ENCODE results near the gene DNAJC5G. TPM values are rescaled to one million over a fixed set of nuclear protein-coding genes. Genes with fewer than 3 reads are reported as not detected.

The DNAJC5G gene
- total RNA-seq, 1 experiment from 2014 or later: not detected

DNA sequence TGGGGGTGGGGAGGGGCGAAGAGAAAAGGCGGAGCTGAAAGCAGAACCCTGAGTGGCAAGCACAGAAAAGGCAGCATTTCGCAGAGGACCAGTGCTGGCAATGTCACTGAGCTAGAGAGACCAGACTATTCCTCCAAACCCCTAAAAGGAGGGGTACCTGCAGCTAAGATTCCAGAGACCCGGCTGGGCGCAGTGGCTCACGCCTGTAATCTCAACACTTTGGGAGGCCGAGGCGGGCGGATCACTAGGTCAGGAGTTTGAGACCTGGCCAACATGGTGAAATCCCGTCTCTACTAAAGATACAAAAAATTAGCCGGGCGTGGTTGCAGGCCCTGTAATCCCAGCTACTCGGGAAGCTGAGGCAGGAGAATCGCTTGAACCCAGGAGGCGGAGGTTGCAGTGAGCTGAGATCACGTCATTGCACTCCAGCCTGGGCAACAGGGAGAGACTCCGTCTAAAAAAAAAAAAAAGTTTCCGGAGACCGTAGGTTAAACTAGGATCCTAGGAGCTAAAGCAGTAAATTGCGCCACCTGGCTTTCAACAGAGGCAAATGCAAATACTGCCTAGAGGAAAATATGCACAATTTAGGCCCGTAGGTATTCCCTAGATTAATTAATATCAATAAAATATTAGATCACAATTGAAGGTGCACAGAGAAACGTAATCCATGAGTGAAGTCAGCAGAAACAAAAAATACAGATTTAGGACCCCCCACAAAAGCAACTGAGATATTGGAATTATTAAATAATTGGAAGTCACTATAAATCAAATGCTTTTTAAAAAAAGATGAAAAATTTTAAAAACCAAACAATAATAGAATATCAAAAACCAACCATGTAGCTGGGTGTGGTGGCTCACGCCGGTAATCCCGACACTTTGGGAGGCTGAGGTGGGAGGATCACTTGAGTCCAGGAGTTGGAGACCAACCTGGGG is 28.1 kb downstream of the DNAJC5G start:
- intact Hi-C loops (cut with micrococcal nuclease): loop anchor here (1.0 kb wide), 3 partner anchors 23 to 205 kb away; no protein-coding TSS in a partner anchor
- Histone ChIP-seq H3K9me3 (ENCODE audit: low read length) (no peaks in the 10 kb centered on the region), H3K36me3 (ENCODE audit: low read depth, low read length) (no peaks in the 10 kb centered on the region), H3K4me2 (ENCODE audit: low read length) (peak overlapping the region; percentile 75), H2AFZ (ENCODE audit: low read length) (peak overlapping the region; percentile 89), H4K20me1 (ENCODE audit: low read length) (no peaks in the 10 kb centered on the region), H3K79me2 (ENCODE audit: low read length) (no peaks in the 10 kb centered on the region), H3K27ac (ENCODE audit: low read length) (no peak overlapping the region), H3K9me2 (replicated peaks; ENCODE audit: low read length) (no peaks in the 10 kb centered on the region), H3F3A (ENCODE audit: low read length, unreplicated experiment) (no peaks in the 10 kb centered on the region), H3K27me3 (ENCODE audit: low read length) (no peaks in the 10 kb centered on the region), H3K4me1 (ENCODE audit: insufficient read depth, low read length) (peaks cover 12% of the 10 kb centered on the region), H3K4me3 (ENCODE audit: low read length) (peak overlapping the region; percentile 62), H3K9ac (ENCODE audit: low read length) (0 out of 2 replicates have a peak overlapping the region, but pooled peaks have one; percentile 6)
- TF ChIP-seq, protein P1, sequence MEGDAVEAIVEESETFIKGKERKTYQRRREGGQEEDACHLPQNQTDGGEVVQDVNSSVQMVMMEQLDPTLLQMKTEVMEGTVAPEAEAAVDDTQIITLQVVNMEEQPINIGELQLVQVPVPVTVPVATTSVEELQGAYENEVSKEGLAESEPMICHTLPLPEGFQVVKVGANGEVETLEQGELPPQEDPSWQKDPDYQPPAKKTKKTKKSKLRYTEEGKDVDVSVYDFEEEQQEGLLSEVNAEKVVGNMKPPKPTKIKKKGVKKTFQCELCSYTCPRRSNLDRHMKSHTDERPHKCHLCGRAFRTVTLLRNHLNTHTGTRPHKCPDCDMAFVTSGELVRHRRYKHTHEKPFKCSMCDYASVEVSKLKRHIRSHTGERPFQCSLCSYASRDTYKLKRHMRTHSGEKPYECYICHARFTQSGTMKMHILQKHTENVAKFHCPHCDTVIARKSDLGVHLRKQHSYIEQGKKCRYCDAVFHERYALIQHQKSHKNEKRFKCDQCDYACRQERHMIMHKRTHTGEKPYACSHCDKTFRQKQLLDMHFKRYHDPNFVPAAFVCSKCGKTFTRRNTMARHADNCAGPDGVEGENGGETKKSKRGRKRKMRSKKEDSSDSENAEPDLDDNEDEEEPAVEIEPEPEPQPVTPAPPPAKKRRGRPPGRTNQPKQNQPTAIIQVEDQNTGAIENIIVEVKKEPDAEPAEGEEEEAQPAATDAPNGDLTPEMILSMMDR (conservative IDR thresholded peaks at IDR 0.05; ENCODE audit: low read depth, low read length): peak; percentile 81
- no peak for TF ChIP-seq EZH2 (IDR thresholded peaks at IDR 0.05; ENCODE audit: low read length, unreplicated experiment)
- ChIA-PET CTCF (interaction anchor here (0.6 to 2.0 kb wide), 11 partner anchors 10 to 206 kb away, joined by 3 to 13 read pairs (median 4); partner anchors contain the start of gene PREB), POLR2A (ENCODE audit: unreplicated experiment) (interaction anchor here (0.6 to 0.8 kb wide), 3 partner anchors 20 to 1258 kb away, joined by 3 to 5 read pairs (median 4); partner anchors contain the start of gene KHK)
- BruUV-seq (replicated peaks): no TSS peak
- peak; percentile 49 for ATAC-seq
- DNase-seq: peak; percentile 82

DNA sequence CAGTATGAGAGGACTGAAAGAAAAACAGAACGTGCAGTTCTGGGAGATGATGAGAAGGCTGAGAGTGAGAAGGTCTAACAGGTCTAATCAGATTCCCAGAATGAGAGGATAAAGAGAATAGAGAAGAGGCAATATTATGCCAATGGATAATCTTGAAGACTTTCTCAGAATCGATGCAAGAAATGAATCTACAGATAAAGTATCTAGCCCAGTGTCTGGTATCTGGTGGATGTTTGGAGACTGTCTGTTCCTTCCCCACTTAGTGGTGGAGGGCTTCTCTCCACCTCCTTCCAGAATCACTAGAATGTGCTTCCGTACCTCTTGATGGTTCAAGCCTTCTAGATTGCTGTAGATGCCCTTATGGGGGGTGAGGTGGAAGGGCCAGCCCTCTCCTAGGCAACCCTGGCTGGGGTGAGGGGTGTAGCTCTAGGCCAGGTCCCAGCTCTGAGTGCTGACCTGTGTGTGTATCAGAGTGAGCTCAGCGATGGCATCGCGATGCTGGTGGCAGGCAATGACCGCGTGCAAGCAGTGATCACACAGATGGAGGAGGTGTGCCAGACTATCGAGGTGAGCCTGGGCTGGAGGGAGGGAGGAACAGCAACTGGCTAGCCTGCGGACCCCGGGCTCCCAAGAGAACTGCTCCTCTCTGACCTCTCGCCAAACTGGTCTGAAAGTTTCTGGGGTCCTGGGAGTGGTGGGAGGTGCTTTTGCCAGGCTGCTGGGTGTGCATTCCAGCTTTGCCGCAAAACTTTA is 29.4 kb downstream of the DNAJC5G start:
- no TSS peak for BruUV-seq (replicated peaks)
- Histone ChIP-seq H3K9me2 (replicated peaks; ENCODE audit: low read length) (no peaks in the 10 kb centered on the region), H3K4me2 (ENCODE audit: low read length) (no peak overlapping the region), H3K27me3 (ENCODE audit: low read length) (no peaks in the 10 kb centered on the region), H4K20me1 (ENCODE audit: low read length) (no peaks in the 10 kb centered on the region), H3K36me3 (ENCODE audit: low read depth, low read length) (no peaks in the 10 kb centered on the region), H3K9me3 (ENCODE audit: low read length) (no peaks in the 10 kb centered on the region), H3K79me2 (ENCODE audit: low read length) (no peaks in the 10 kb centered on the region), H3F3A (ENCODE audit: low read length, unreplicated experiment) (no peaks in the 10 kb centered on the region), H2AFZ (ENCODE audit: low read length) (no peak overlapping the region), H3K27ac (ENCODE audit: low read length) (no peak overlapping the region), H3K4me1 (ENCODE audit: insufficient read depth, low read length) (0 out of 2 replicates have a peak, but pooled peaks cover 4% of the 10 kb centered on the region), H3K4me3 (ENCODE audit: low read length) (no peak overlapping the region), H3K9ac (ENCODE audit: low read length) (no peak overlapping the region)
- ChIA-PET CTCF (interaction anchor here (1.1 kb wide), 1 partner anchor 25 kb away, joined by 4 read pairs; no protein-coding TSS in a partner anchor), POLR2A (ENCODE audit: unreplicated experiment) (interaction anchor here (0.5 kb wide), 2 partner anchors 12 to 244 kb away, joined by 4 to 10 read pairs; no protein-coding TSS in a partner anchor)
- ATAC-seq (no peak), DNase-seq (no peak)
- intact Hi-C loops (cut with micrococcal nuclease): no loop called here
- TF ChIP-seq EZH2phosphoT487 (IDR thresholded peaks at IDR 0.05; ENCODE audit: borderline replicate concordance, low read length) (no peak), EZH2 (IDR thresholded peaks at IDR 0.05; ENCODE audit: low read length, unreplicated experiment) (no peak)
- TF ChIP-seq, protein P1 (conservative IDR thresholded peaks at IDR 0.05; ENCODE audit: low read depth, low read length): no peak

All from PC-3 (cell line).